Sigmoid colon (tissue), 7 donors: ENCODE measurements around the gene TNFRSF18. TPM values are rescaled to one million over a fixed set of nuclear protein-coding genes. Genes with fewer than 3 reads are reported as not detected.

ENCODE experiments used
- DNase-seq: peaks from one replicate; pipeline ENCODE4 v3.0.0-alpha.2; 2019
- H3K27ac ChIP-seq, 4 donors: fragments of 200-600 bp; sonication (generic); one replicate each; pipeline ENCODE4 v1.5.1; 2016 to 2019; ENCODE audit warnings: mild to moderate bottlenecking in 1 of 4
- H3K27me3 ChIP-seq, 3 donors: fragments of 200-600 bp; sonication (generic); one replicate each; pipeline ENCODE4 v1.5.1; 2019; ENCODE audit warnings: mild to moderate bottlenecking in 1 of 3
- H3K36me3 ChIP-seq, 4 donors: fragments of 200-600 bp; sonication (generic); one replicate each; pipeline ENCODE4 v1.5.1; 2016 to 2019
- H3K4me1 ChIP-seq, 4 donors: fragments of 200-600 bp; sonication (generic); one replicate each; pipeline ENCODE4 v1.5.1; 2017 to 2019
- H3K4me3 ChIP-seq, 4 donors: fragments of 200-600 bp; sonication (generic); one replicate each; pipeline ENCODE4 v1.5.1; 2017 to 2019; ENCODE audit warnings: mild to moderate bottlenecking in 2 of 4, moderate library complexity in 1 of 4
- H3K9me3 ChIP-seq, 4 donors: fragments of 200-600 bp in 3 of 4; sonication (generic) in 3 of 4; one replicate each; pipeline versions ENCODE4 v1.5.1 to v1.6.1; 2013 to 2019
- EP300 ChIP-seq, 4 donors: sonication (generic); formaldehyde crosslinking; IDR thresholded peaks; one replicate each; pipeline ENCODE4 v1.6.1; 2017; ENCODE audit warnings: antibody characterized with exemption in 4 of 4
- POLR2A ChIP-seq, 2 donors: fragments of 450-650 bp; IDR thresholded peaks; one replicate each; pipeline ENCODE4 v1.6.1; 2016; ENCODE audit warnings: antibody characterized with exemption in 2 of 2, mild to moderate bottlenecking in 2 of 2, moderate library complexity in 2 of 2
- POLR2AphosphoS5 ChIP-seq, 4 donors: sonication (generic); formaldehyde crosslinking; IDR thresholded peaks; one replicate each; pipeline ENCODE4 v1.6.1; 2017; ENCODE audit warnings: antibody characterized with exemption in 4 of 4
- WGBS, 2 donors: extraction: QIAGEN DNeasy Blood & Tissue Kit; methylation state at CpG; one replicate each; pipeline ENCODE4 v1.1.7; 2013; 5-methylcytosine and 5-hydroxymethylcytosine counted together
- intact Hi-C: fragments of 100-400 bp; cut with DNase I; formaldehyde crosslinking; loops from one replicate; pipeline ENCODE4 v1.15.1; 2023
- polyA plus RNA-seq, 3 donors: library from polyadenylated mRNA; stranded (reverse); fragments of 200-250 nt; gene quantifications; one replicate each; pipeline ENCODE4 v1.2.3, GENCODE V29; 2013
- total RNA-seq, 4 donors: library from RNA; depleted of rRNA; stranded (reverse); fragments of >200 nt; gene quantifications; one replicate each; pipeline ENCODE4 v1.1.0, GENCODE V29; 2016
- TF ChIP-seq, protein P1 (sequence below), 4 experiments: fragments of 450-650 bp in 3 of 4; fragments of 200-600 bp in 1 of 4; IDR thresholded peaks; one replicate each; pipeline ENCODE4 v1.5.1; 2016 to 2019; ENCODE audit warnings: antibody characterized with exemption in 4 of 4, mild to moderate bottlenecking in 3 of 4, moderate library complexity in 2 of 4
- donor health status: healthy with polysubstance abuse.
- donor health status: Bipolar disorder and iron deficiency.
- donor health status: healthy.

TNFRSF18 gene
- total and polyA plus RNA-seq, 7 donors = 0.71 to 3.9 (median 1.2) TPM; not detected in 4

DNA sequence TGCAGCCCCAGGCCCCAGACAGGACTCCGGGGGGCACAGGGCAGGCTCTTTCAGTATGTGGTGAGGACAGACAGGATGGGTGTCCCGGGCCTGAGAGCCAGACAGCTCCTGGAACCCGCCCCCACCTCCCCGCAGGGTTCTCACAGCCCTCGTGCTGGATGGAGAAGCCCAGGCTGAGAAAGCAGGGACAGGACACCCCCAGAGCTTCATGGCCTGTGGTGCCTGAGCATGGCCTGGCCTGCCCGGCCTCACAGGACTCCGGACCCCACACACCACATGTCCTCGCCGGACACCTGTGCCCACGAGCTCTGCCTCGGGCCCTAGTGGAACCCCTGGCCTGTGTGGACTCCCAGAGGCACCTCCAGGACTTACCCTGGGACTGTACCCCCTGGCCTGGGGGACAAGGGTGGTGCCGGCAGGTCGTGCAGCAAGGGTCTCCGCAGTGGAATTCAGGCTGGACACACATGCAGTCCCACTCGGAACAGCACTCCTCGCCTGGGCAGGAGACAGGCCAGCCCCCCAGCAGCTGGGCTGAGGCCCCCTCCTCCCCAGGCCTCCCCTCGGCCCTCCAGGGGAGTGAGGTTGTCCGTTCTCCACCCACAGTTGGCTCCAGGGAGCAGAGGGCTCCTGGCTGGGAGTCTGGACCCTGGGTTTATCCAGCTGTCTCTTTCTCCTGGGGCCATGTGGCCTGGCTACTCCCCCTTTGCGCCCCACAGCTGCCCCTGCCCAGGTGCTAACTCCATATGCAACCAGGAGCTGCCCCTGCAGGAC, 1.2 kb downstream of the TNFRSF18 start:
- 86 to 89% methylated on average over 19 of the region's 19 CpGs for WGBS, 2 donors
- peaks cover 10 to 61% (median 28%) of the 10 kb centered on the region in 3 donors for H3K27me3 ChIP-seq
- intact Hi-C loops = loop anchor here (5.0 kb wide), 1 partner anchor 48 kb away; no protein-coding TSS in a partner anchor
- H3K36me3 ChIP-seq = no peaks in the 10 kb centered on the region
- no peak overlapping the region for H3K27ac ChIP-seq
- TF ChIP-seq EP300 (IDR thresholded peaks at IDR 0.05) (no peak), POLR2A (IDR thresholded peaks at IDR 0.05) (no peak), POLR2AphosphoS5 (IDR thresholded peaks at IDR 0.05) (no peak)
- TF ChIP-seq, protein P1, sequence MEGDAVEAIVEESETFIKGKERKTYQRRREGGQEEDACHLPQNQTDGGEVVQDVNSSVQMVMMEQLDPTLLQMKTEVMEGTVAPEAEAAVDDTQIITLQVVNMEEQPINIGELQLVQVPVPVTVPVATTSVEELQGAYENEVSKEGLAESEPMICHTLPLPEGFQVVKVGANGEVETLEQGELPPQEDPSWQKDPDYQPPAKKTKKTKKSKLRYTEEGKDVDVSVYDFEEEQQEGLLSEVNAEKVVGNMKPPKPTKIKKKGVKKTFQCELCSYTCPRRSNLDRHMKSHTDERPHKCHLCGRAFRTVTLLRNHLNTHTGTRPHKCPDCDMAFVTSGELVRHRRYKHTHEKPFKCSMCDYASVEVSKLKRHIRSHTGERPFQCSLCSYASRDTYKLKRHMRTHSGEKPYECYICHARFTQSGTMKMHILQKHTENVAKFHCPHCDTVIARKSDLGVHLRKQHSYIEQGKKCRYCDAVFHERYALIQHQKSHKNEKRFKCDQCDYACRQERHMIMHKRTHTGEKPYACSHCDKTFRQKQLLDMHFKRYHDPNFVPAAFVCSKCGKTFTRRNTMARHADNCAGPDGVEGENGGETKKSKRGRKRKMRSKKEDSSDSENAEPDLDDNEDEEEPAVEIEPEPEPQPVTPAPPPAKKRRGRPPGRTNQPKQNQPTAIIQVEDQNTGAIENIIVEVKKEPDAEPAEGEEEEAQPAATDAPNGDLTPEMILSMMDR (IDR thresholded peaks at IDR 0.05) = no peak
- peaks cover 0 to 39% (median 37%) of the 10 kb centered on the region in 4 donors for H3K4me1 ChIP-seq
- no peaks in the 10 kb centered on the region for H3K9me3 ChIP-seq
- no peak overlapping the region for H3K4me3 ChIP-seq
- no peak for DNase-seq

DNA sequence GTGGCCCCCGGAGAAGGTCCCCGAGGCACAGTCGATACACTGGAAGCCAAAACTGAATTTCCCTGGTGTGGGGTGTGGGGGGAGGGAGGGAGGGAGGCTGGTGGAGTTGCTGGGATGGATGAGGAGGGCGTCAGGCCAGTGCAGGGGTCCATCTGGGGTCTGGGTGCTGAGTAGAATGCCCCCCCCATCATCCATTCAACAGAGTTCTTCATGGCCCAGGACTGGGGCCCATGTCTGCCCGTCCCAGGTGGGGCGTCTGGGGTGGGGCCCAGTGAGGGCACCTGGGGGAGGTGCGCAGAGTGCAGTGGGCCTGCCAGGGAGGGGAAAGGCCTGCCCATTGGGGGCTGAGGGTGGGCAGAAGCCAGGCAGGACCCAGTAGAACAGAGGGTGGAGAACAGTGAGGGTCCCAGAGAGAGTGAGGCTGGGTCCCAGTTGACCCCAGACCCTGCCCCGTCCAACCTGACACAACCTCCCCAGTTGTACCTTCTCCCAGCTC, 1.9 kb downstream of the TNFRSF18 start:
- no peak for DNase-seq
- Histone ChIP-seq H3K27me3 (peaks cover 10 to 61% (median 28%) of the 10 kb centered on the region in 3 donors), H3K27ac (no peak overlapping the region), H3K4me1 (peaks cover 0 to 39% (median 37%) of the 10 kb centered on the region in 4 donors), H3K9me3 (no peaks in the 10 kb centered on the region), H3K36me3 (no peaks in the 10 kb centered on the region), H3K4me3 (no peak overlapping the region)
- WGBS, 2 donors = 74 to 87% methylated on average over 8 of the region's 8 CpGs
- no peak for TF ChIP-seq POLR2A (IDR thresholded peaks at IDR 0.05)
- TF ChIP-seq, protein P1 (IDR thresholded peaks at IDR 0.05) = no peak
- TF ChIP-seq EP300 (IDR thresholded peaks at IDR 0.05) = no peak
- TF ChIP-seq POLR2AphosphoS5 (IDR thresholded peaks at IDR 0.05) = no peak
- intact Hi-C loops = no loop called here

DNA sequence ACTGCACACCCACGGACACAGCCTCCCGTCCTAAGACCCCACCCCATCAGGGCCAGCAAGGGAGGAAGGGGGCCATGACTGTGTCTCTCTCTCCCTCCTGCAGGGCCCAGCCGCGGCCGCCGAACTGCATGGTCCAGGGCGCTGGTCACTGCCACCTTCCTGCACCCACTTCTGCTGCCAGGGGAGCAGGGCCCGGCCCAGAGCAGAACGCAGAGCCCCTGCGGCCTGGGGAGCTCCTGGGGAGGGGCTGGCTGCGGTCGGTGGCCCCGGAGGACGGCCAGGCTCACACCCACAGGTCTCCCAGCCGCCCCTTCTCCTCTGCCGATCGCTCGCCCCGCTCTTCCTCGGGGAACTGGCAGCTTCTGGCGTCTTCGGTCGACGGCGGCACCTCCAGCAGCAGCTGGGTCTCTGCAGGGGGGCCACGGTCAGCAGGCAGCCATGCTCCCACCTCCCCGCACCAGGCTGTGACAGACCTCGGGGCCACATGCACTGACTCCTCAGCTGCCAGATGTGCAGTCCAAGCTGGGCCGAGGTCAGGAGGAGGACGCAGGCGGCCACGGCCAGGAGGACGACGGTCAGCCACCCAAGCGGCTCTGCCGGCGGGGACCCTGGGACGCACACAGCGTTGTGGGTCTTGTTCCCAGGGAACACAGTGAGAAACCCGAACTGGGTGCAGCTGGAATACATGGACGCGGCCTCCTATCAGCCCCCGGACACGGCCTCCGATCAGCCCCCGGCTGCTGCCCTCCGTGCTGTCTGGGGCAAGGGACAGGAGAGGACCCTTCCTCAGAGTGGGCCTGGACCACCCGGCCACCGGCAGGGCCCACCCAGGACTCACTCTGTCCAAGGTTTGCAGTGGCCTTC, 2.6 kb downstream of the TNFRSF18 start:
- intact Hi-C loops = no loop called here
- DNase-seq = no peak
- Histone ChIP-seq H3K4me1 (peaks cover 0 to 39% (median 35%) of the 10 kb centered on the region in 4 donors), H3K27me3 (peaks cover 10 to 61% (median 28%) of the 10 kb centered on the region in 3 donors), H3K4me3 (no peak overlapping the region), H3K9me3 (no peaks in the 10 kb centered on the region), H3K27ac (no peak overlapping the region), H3K36me3 (no peaks in the 10 kb centered on the region)
- no peak for TF ChIP-seq EP300 (IDR thresholded peaks at IDR 0.05)
- no peak for TF ChIP-seq POLR2AphosphoS5 (IDR thresholded peaks at IDR 0.05)
- TF ChIP-seq, protein P1 (IDR thresholded peaks at IDR 0.05) = no peak
- TF ChIP-seq POLR2A (IDR thresholded peaks at IDR 0.05) = no peak
- WGBS, 2 donors = 78 to 87% methylated on average over 49 of the region's 49 CpGs

GRCh38 chr1:1202831-1203560, 3.4 kb downstream of the TNFRSF18 start:
- Histone ChIP-seq H3K4me1 (peaks cover 0 to 31% (median 27%) of the 10 kb centered on the region in 4 donors), H3K9me3 (no peaks in the 10 kb centered on the region), H3K27ac (no peak overlapping the region), H3K27me3 (peaks cover 10 to 55% (median 28%) of the 10 kb centered on the region in 3 donors), H3K36me3 (no peaks in the 10 kb centered on the region), H3K4me3 (no peak overlapping the region)
- no peak for DNase-seq
- intact Hi-C loops = no loop called here
- 50 to 82% methylated on average over 27 of the region's 27 CpGs for WGBS, 2 donors
- no peak for TF ChIP-seq EP300 (IDR thresholded peaks at IDR 0.05)
- TF ChIP-seq POLR2AphosphoS5 (IDR thresholded peaks at IDR 0.05) = no peak
- TF ChIP-seq POLR2A (IDR thresholded peaks at IDR 0.05) = no peak
- TF ChIP-seq, protein P1 (IDR thresholded peaks at IDR 0.05) = no peak
